Hepatocyte (in vitro differentiated cells): Measurements from ENCODE around the gene C15orf39.

Experiments used
- EZH2 ChIP-seq: fragments of 200-600 bp; sonication (generic); IDR thresholded peaks from 2 replicates; pipeline ENCODE4 v1.6.1; 2016; ENCODE audit warnings: antibody characterized with exemption, mild to moderate bottlenecking, borderline replicate concordance
- EZH2phosphoT487 ChIP-seq: fragments of 200-600 bp; sonication (generic); IDR thresholded peaks from one replicate; pipeline ENCODE4 v1.6.1; 2018; ENCODE audit warnings: antibody characterized with exemption, mild to moderate bottlenecking, low read depth, moderate library complexity; ENCODE audit not compliant: unreplicated experiment, severe bottlenecking
- TF ChIP-seq, protein P1 (sequence below): fragments of 200-600 bp; sonication (generic); IDR thresholded peaks from 2 replicates; pipeline ENCODE4 v1.5.1; 2016; ENCODE audit warnings: antibody characterized with exemption, mild to moderate bottlenecking; ENCODE audit not compliant: poor library complexity

DNA sequence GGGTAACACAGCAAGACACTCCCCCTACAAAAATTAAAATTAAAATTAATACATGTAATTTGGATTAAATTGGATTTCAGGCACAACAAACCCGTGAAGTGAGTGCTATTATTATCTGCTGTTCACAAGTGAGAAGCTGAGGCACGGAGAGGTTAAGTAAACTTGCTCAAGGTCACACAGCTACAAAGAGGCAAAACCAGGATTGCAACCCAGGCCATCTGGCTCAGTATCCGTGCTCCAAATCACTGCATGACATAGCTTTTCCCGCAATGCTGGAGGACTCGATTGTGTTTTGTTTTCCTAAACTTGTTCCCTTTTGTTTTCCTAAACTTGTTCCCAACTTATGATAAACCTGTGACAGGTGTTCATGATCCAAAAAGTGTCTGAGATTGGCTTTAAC is 19.9 kb upstream of the C15orf39 start:
- TF ChIP-seq, protein P1, sequence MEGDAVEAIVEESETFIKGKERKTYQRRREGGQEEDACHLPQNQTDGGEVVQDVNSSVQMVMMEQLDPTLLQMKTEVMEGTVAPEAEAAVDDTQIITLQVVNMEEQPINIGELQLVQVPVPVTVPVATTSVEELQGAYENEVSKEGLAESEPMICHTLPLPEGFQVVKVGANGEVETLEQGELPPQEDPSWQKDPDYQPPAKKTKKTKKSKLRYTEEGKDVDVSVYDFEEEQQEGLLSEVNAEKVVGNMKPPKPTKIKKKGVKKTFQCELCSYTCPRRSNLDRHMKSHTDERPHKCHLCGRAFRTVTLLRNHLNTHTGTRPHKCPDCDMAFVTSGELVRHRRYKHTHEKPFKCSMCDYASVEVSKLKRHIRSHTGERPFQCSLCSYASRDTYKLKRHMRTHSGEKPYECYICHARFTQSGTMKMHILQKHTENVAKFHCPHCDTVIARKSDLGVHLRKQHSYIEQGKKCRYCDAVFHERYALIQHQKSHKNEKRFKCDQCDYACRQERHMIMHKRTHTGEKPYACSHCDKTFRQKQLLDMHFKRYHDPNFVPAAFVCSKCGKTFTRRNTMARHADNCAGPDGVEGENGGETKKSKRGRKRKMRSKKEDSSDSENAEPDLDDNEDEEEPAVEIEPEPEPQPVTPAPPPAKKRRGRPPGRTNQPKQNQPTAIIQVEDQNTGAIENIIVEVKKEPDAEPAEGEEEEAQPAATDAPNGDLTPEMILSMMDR, result no peak
- TF ChIP-seq EZH2phosphoT487 (no peak), EZH2 (no peak)
